ENCODE data around the gene RASA3.

GRCh38 chr13:114122127-114122511 is 10.3 kb downstream of the RASA3 start:
- TF ChIP-seq CTCF (conservative IDR thresholded peaks at IDR 0.05; ENCODE audit: low read length) = no peak
- TF ChIP-seq EZH2phosphoT487 (IDR thresholded peaks at IDR 0.05; ENCODE audit: borderline replicate concordance, low read depth, low read length) = no peak
